Hepatocyte (in vitro differentiated cells): ENCODE results near the gene FZD8.

Source experiments
- EZH2 ChIP-seq: fragments of 200-600 bp; sonication (generic); IDR thresholded peaks from 2 replicates; pipeline ENCODE4 v1.6.1; 2016; ENCODE audit warnings: antibody characterized with exemption, mild to moderate bottlenecking, borderline replicate concordance
- EZH2phosphoT487 ChIP-seq: fragments of 200-600 bp; sonication (generic); IDR thresholded peaks from one replicate; pipeline ENCODE4 v1.6.1; 2018; ENCODE audit warnings: antibody characterized with exemption, mild to moderate bottlenecking, low read depth, moderate library complexity; ENCODE audit not compliant: unreplicated experiment, severe bottlenecking
- TF ChIP-seq, protein P1 (sequence below): fragments of 200-600 bp; sonication (generic); IDR thresholded peaks from 2 replicates; pipeline ENCODE4 v1.5.1; 2016; ENCODE audit warnings: antibody characterized with exemption, mild to moderate bottlenecking; ENCODE audit not compliant: poor library complexity

DNA sequence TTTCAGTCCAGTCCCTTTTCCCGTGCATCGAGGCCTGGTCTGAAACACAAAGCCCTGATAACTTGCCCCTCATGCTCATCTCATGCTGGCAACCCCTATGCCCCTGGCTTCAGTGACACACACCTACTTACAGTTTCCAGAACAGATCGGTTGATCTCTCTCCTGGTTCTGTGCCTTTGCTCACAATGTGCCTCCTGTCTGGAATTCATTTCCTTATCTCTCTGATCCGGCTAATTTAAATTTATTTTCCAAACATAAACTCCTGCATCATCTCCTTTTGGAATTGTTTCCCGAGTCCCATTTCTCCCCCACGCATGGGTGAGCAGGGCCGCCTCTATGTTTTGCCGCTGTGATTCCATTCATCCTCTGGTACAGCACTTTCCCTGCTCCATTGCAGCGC lies 25.9 kb upstream of the FZD8 start:
- TF ChIP-seq, protein P1, sequence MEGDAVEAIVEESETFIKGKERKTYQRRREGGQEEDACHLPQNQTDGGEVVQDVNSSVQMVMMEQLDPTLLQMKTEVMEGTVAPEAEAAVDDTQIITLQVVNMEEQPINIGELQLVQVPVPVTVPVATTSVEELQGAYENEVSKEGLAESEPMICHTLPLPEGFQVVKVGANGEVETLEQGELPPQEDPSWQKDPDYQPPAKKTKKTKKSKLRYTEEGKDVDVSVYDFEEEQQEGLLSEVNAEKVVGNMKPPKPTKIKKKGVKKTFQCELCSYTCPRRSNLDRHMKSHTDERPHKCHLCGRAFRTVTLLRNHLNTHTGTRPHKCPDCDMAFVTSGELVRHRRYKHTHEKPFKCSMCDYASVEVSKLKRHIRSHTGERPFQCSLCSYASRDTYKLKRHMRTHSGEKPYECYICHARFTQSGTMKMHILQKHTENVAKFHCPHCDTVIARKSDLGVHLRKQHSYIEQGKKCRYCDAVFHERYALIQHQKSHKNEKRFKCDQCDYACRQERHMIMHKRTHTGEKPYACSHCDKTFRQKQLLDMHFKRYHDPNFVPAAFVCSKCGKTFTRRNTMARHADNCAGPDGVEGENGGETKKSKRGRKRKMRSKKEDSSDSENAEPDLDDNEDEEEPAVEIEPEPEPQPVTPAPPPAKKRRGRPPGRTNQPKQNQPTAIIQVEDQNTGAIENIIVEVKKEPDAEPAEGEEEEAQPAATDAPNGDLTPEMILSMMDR: no peak
- no peak for TF ChIP-seq EZH2phosphoT487
- no peak for TF ChIP-seq EZH2
